HepG2 (cell line): Measurements from ENCODE around the gene JSRP1. TPM values are rescaled to one million over a fixed set of nuclear protein-coding genes. Genes with fewer than 3 reads are reported as not detected.

Source experiments
- ATF1 ChIP-seq: IDR thresholded peaks from 2 replicates; pipeline ENCODE4 v1.6.1; 2016; ENCODE audit warnings: mild to moderate bottlenecking, control low read depth
- ELF3 ChIP-seq: IDR thresholded peaks from 2 replicates; pipeline ENCODE4 v1.6.1; 2016; ENCODE audit warnings: missing genetic modification reagents, missing compliant biosample characterization
- HOXA7 ChIP-seq: sonication (generic); formaldehyde crosslinking; IDR thresholded peaks from 2 replicates; pipeline ENCODE4 v1.8.1; 2022; ENCODE audit warnings: mild to moderate bottlenecking, missing genetic modification reagents, moderate library complexity
- IRX3 ChIP-seq: sonication (generic); formaldehyde crosslinking; IDR thresholded peaks from 2 replicates; pipeline ENCODE4 v1.8.1; 2023; ENCODE audit warnings: mild to moderate bottlenecking, low read depth, missing genetic modification reagents, borderline replicate concordance
- KAT2B ChIP-seq: fragments of 150-350 bp; IDR thresholded peaks from 2 replicates; pipeline ENCODE4 v1.6.1; 2014; ENCODE audit warnings: low read depth, low read length, borderline replicate concordance
- MAFF ChIP-seq: IDR thresholded peaks from 2 replicates; pipeline ENCODE4 v1.6.1; 2011; ENCODE audit warnings: low read depth, low read length, improper control_type of control experiment
- MEIS1 ChIP-seq: sonication (generic); formaldehyde crosslinking; IDR thresholded peaks from 2 replicates; pipeline ENCODE4 v1.9.0; 2021; ENCODE audit warnings: mild to moderate bottlenecking, missing genetic modification reagents, moderate library complexity, borderline replicate concordance
- NFKBIZ ChIP-seq: IDR thresholded peaks from 2 replicates; pipeline ENCODE4 v1.6.1; 2018; ENCODE audit warnings: missing genetic modification reagents, missing compliant biosample characterization
- PAF1 ChIP-seq: IDR thresholded peaks from 2 replicates; pipeline ENCODE4 v1.6.1; 2016; ENCODE audit warnings: missing genetic modification reagents, missing compliant biosample characterization
- REXO4 ChIP-seq: sonication (generic); formaldehyde crosslinking; IDR thresholded peaks from 2 replicates; pipeline ENCODE4 v1.8.0; 2022; ENCODE audit warnings: missing genetic modification reagents, mild to moderate bottlenecking, borderline replicate concordance
- RFXAP ChIP-seq: sonication (generic); formaldehyde crosslinking; IDR thresholded peaks from 2 replicates; pipeline ENCODE4 v1.4.0; 2020; ENCODE audit warnings: missing genetic modification reagents, borderline replicate concordance
- SAP130 ChIP-seq: IDR thresholded peaks from 2 replicates; pipeline ENCODE4 v1.6.1; 2016; ENCODE audit warnings: low read depth
- SRY ChIP-seq: sonication (generic); formaldehyde crosslinking; IDR thresholded peaks from 2 replicates; pipeline ENCODE4 v1.8.0; 2022; ENCODE audit warnings: mild to moderate bottlenecking, missing genetic modification reagents
- SUZ12 ChIP-seq: fragments of 150-350 bp; IDR thresholded peaks from 2 replicates; pipeline ENCODE4 v1.6.1; 2014; ENCODE audit warnings: low read depth, low read length
- ZEB1 ChIP-seq: IDR thresholded peaks from 2 replicates; pipeline ENCODE4 v1.6.1; 2012; ENCODE audit warnings: mild to moderate bottlenecking, low read depth, inconsistent platforms; ENCODE audit not compliant: insufficient replicate concordance
- ZNF205 ChIP-seq: IDR thresholded peaks from 2 replicates; pipeline ENCODE4 v1.6.1; 2018; ENCODE audit warnings: missing biosample characterization, missing genetic modification reagents
- ZNF292 ChIP-seq: sonication (generic); formaldehyde crosslinking; IDR thresholded peaks from 2 replicates; pipeline ENCODE4 v1.8.1; 2022; ENCODE audit warnings: mild to moderate bottlenecking, low read depth, missing genetic modification reagents, borderline replicate concordance
- ZNF468 ChIP-seq: sonication (generic); formaldehyde crosslinking; IDR thresholded peaks from 2 replicates; pipeline ENCODE4 v1.8.0; 2022; ENCODE audit warnings: mild to moderate bottlenecking, moderate library complexity, missing genetic modification reagents
- ZNF501 ChIP-seq: sonication (generic); formaldehyde crosslinking; IDR thresholded peaks from 2 replicates; pipeline ENCODE4 v1.5.1; 2020; ENCODE audit warnings: mild to moderate bottlenecking, moderate library complexity, missing genetic modification reagents
- ZNF891 ChIP-seq: sonication (generic); formaldehyde crosslinking; IDR thresholded peaks from 2 replicates; pipeline ENCODE4 v1.5.0; 2020; ENCODE audit warnings: mild to moderate bottlenecking, missing genetic modification reagents
- ZSCAN22 ChIP-seq: sonication (generic); formaldehyde crosslinking; IDR thresholded peaks from 2 replicates; pipeline ENCODE4 v1.4.0; 2020; ENCODE audit warnings: mild to moderate bottlenecking, missing genetic modification reagents
- polyA plus RNA-seq, 8 experiments: library from polyadenylated mRNA; depleted of rRNA in 3 of 8; stranded (reverse) in 7 of 8; unstranded in 1 of 8; fragments of >200 nt; fragmentation: Illumina TruSeq in 4 of 8; extraction: Trizol in 4 of 8; gene quantifications; 2 replicates each; pipeline versions ENCODE4 v1.2.1 to v1.2.3, GENCODE V29; 2011 to 2016; ENCODE audit warnings: low read depth in 4 of 8, missing spikeins in 1 of 8, mixed read lengths in 1 of 8; ENCODE audit not compliant: insufficient read depth in 1 of 8
- total RNA-seq, 5 experiments: library from RNA; depleted of rRNA; stranded (reverse); fragments of >200 nt; fragmentation: Illumina TruSeq; extraction: Trizol; gene quantifications; 2 replicates each; pipeline ENCODE4 v1.2.3, GENCODE V29; 2016; ENCODE audit warnings: low read depth in 1 of 5
- TF ChIP-seq, protein P1 (sequence below): sonication (generic); formaldehyde crosslinking; IDR thresholded peaks from 2 replicates; pipeline ENCODE4 v1.5.1; 2020; ENCODE audit warnings: mild to moderate bottlenecking, moderate library complexity, missing genetic modification reagents
- TF ChIP-seq, protein P2 (sequence below): sonication (generic); formaldehyde crosslinking; IDR thresholded peaks from 2 replicates; pipeline ENCODE4 v1.4.0; 2020; ENCODE audit warnings: missing genetic modification reagents

JSRP1 gene
- total and polyA plus RNA-seq, 2 of the 13 experiments (the other 11 are each of a cell fraction or from before 2014, with no cell fraction given) = 0.16 to 0.38 TPM

DNA sequence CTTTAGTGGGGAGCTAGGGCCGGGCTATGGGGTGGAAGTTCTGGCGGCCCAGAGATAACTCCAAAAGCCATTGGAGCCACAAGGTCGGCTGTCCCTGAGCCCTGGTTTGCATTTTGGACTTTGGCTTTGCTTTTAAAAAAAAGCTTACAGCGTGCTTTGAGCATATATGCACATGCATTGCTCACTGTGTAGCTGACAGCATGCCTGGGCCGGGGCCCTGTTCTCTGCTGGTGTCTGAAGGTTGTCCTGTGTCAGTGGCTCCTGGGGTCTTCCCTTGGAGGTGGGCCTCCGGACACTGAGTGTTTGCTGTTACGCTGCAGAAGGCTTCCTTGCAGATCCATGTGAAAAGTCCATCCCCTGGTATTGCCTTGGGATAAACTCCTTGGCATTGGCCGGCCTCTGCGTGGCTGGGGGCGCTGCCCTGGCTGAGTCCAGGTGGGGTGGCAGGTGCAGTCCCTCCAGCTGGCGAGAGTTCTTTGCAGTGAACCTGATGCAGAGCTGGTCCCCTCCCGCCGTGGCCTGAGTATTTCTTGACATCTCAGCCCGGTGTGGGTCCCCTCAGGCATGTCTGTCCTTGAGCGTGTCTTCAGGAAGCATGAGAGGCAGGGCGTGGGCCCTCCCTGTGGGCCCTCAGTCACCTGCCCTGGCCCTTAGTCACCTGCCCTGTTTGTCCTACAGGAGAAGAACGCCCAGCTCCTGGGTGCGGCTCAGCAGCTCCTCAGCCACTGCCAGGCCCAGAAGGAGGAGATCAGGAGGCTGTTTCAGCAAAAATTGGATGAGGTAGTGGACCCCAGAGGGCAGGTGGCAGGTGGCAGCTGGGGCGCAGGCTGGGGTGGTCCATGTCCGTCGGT lies 43.1 kb downstream of the JSRP1 start (continued):
- TF ChIP-seq MEIS1 (peak; percentile 67; the same call in 1 of the 2 replicates), REXO4 (CRISPR knock-in tag) (peak; percentile 81; the same call in 1 of the 2 replicates), IRX3 (peak; percentile 99), ZNF891 (CRISPR knock-in tag) (0 out of 2 replicates have a peak, but pooled peaks have one; percentile 39), ATF1 (peak; percentile 40; the same call in 1 of the 2 replicates), KAT2B (no peak), HOXA7 (CRISPR knock-in tag) (peak; percentile 53; the same call in 1 of the 2 replicates), SUZ12 (no peak), RFXAP (CRISPR knock-in tag) (peak; percentile 84; the same call in 1 of the 2 replicates), ZNF501 (CRISPR knock-in tag) (peak; percentile 34; the same call in 1 of the 2 replicates), ZNF292 (CRISPR knock-in tag) (peak; percentile 39; the same call in 1 of the 2 replicates), ZEB1 (no peak), ZNF205 (peak; percentile 55; the same call in 1 of the 2 replicates), NFKBIZ (CRISPR knock-in tag) (0 out of 2 replicates have a peak, but pooled peaks have one; percentile 47), PAF1 (no peak), SAP130 (CRISPR knock-in tag) (peak; percentile 87), ZSCAN22 (peak; percentile 82), ELF3 (CRISPR knock-in tag) (peak; percentile 55; the same call in 1 of the 2 replicates), SRY (CRISPR knock-in tag) (peak; percentile 92; the same call in 1 of the 2 replicates), ZNF468 (CRISPR knock-in tag) (0 out of 2 replicates have a peak, but pooled peaks have one; percentile 69), MAFF (no peak; the same call in 1 of the 2 replicates)
- TF ChIP-seq, protein P1, sequence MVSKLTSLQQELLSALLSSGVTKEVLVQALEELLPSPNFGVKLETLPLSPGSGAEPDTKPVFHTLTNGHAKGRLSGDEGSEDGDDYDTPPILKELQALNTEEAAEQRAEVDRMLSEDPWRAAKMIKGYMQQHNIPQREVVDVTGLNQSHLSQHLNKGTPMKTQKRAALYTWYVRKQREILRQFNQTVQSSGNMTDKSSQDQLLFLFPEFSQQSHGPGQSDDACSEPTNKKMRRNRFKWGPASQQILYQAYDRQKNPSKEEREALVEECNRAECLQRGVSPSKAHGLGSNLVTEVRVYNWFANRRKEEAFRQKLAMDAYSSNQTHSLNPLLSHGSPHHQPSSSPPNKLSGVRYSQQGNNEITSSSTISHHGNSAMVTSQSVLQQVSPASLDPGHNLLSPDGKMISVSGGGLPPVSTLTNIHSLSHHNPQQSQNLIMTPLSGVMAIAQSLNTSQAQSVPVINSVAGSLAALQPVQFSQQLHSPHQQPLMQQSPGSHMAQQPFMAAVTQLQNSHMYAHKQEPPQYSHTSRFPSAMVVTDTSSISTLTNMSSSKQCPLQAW = 0 out of 2 replicates have a peak, but pooled peaks have one; percentile 56
- TF ChIP-seq, protein P2, sequence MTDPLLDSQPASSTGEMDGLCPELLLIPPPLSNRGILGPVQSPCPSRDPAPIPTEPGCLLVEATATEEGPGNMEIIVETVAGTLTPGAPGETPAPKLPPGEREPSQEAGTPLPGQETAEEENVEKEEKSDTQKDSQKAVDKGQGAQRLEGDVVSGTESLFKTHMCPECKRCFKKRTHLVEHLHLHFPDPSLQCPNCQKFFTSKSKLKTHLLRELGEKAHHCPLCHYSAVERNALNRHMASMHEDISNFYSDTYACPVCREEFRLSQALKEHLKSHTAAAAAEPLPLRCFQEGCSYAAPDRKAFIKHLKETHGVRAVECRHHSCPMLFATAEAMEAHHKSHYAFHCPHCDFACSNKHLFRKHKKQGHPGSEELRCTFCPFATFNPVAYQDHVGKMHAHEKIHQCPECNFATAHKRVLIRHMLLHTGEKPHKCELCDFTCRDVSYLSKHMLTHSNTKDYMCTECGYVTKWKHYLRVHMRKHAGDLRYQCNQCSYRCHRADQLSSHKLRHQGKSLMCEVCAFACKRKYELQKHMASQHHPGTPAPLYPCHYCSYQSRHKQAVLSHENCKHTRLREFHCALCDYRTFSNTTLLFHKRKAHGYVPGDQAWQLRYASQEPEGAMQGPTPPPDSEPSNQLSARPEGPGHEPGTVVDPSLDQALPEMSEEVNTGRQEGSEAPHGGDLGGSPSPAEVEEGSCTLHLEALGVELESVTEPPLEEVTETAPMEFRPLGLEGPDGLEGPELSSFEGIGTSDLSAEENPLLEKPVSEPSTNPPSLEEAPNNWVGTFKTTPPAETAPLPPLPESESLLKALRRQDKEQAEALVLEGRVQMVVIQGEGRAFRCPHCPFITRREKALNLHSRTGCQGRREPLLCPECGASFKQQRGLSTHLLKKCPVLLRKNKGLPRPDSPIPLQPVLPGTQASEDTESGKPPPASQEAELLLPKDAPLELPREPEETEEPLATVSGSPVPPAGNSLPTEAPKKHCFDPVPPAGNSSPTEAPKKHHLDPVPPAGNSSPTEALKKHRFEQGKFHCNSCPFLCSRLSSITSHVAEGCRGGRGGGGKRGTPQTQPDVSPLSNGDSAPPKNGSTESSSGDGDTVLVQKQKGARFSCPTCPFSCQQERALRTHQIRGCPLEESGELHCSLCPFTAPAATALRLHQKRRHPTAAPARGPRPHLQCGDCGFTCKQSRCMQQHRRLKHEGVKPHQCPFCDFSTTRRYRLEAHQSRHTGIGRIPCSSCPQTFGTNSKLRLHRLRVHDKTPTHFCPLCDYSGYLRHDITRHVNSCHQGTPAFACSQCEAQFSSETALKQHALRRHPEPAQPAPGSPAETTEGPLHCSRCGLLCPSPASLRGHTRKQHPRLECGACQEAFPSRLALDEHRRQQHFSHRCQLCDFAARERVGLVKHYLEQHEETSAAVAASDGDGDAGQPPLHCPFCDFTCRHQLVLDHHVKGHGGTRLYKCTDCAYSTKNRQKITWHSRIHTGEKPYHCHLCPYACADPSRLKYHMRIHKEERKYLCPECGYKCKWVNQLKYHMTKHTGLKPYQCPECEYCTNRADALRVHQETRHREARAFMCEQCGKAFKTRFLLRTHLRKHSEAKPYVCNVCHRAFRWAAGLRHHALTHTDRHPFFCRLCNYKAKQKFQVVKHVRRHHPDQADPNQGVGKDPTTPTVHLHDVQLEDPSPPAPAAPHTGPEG (CRISPR knock-in tag) = peak; percentile 89
